ENCODE measurements around the gene KY.

The KY gene

GRCh38 chr3:134667956-134668355 is 17.1 kb upstream of the KY start:
- no peak for DNase-seq

GRCh38 chr3:134667406-134667805 is 16.6 kb upstream of the KY start:
- no peak for DNase-seq

GRCh38 chr3:134666885-134667284 is 16.1 kb upstream of the KY start:
- no peak for DNase-seq

GRCh38 chr3:134666466-134666865 is 15.6 kb upstream of the KY start:
- DNase-seq = no peak

GRCh38 chr3:134666052-134666451 is 15.2 kb upstream of the KY start:
- no peak for DNase-seq

- no peak for DNase-seq
Observed at GRCh38 chr3:134665243-134665642, 14.4 kb upstream of the KY start.

GRCh38 chr3:134663721-134664456 is 13.1 kb upstream of the KY start:
- no peak for DNase-seq

GRCh38 chr3:134660046-134660441 is 9.2 kb upstream of the KY start:
- DNase-seq = no peak

GRCh38 chr3:134659391-134660045 is 8.7 kb upstream of the KY start:
- no peak for DNase-seq

- DNase-seq = no peak
Observed at GRCh38 chr3:134658555-134658954, 7.7 kb upstream of the KY start.

GRCh38 chr3:134656211-134656800 is 5.5 kb upstream of the KY start:
- DNase-seq = no peak

GRCh38 chr3:134655706-134656105 is 4.9 kb upstream of the KY start:
- DNase-seq = no peak

GRCh38 chr3:134654031-134654430 is 3.2 kb upstream of the KY start:
- no peak for DNase-seq

GRCh38 chr3:134652886-134653630 is 2.2 kb upstream of the KY start:
- DNase-seq = no peak

GRCh38 chr3:134652409-134652831 is 1.6 kb upstream of the KY start:
- no peak for DNase-seq

GRCh38 chr3:134651347-134652041 is 672 bp upstream of the KY start:
- no peak for DNase-seq

- no peak for DNase-seq
Observed at GRCh38 chr3:134649106-134649705, 1.6 kb downstream of the KY start.

- no peak for DNase-seq
Observed at GRCh38 chr3:134647902-134648760, 2.7 kb downstream of the KY start.

- DNase-seq = no peak
Observed at GRCh38 chr3:134646086-134646485, 4.7 kb downstream of the KY start.

GRCh38 chr3:134645515-134645914 is 5.3 kb downstream of the KY start:
- no peak for DNase-seq

- no peak for DNase-seq
Observed at GRCh38 chr3:134644731-134645514, 5.9 kb downstream of the KY start.
